IMR-90 (cell line): ENCODE measurements around the gene ABR. TPM values are rescaled to one million over a fixed set of nuclear protein-coding genes. Genes with fewer than 3 reads are reported as not detected.

Source experiments
- ATAC-seq: fragments of 200-7000 bp; cut with Tn5 transposase; 2 replicates; pipeline ENCODE4 v1.9.1; 2020; ENCODE audit warnings: low read depth, mild to moderate bottlenecking, moderate library complexity
- BruUV-seq: library from RNA; stranded (reverse); fragments of 400-500 nt; replicated peaks from 2 replicates; lab custom pipeline; 2021; lab: Mats Ljungman, UMichigan
- CTCF ChIA-PET: fragments of 300-600 bp; formaldehyde crosslinking; extraction: SDS; loops from one replicate; lab custom pipeline; 2021; ENCODE audit warnings: antibody characterized with exemption; lab: Yijun Ruan, JAX
- POLR2A ChIA-PET: fragments of 300-600 bp; sonication (Branson Sonifier 250); formaldehyde crosslinking; loops from one replicate; lab custom pipeline; 2022; ENCODE audit warnings: antibody characterized with exemption; ENCODE audit not compliant: unreplicated experiment; lab: Charles Lee
- DNase-seq: peaks from one replicate; pipeline ENCODE4 v3.0.0; 2013
- H2AFZ ChIP-seq: replicated peaks from 2 replicates; pipeline ENCODE3; 2013; ENCODE audit warnings: low read length, mild to moderate bottlenecking; ENCODE audit not compliant: poor library complexity
- H2AK5ac ChIP-seq: 2 replicates; pipeline ENCODE4 v1.6.1; 2013; ENCODE audit warnings: low read depth, low read length, inconsistent platforms
- H2AK9ac ChIP-seq: replicated peaks from 2 replicates; pipeline ENCODE3; 2013; ENCODE audit warnings: mild to moderate bottlenecking, low read depth, low read length, moderate library complexity; ENCODE audit not compliant: poor library complexity
- H2BK120ac ChIP-seq: 2 replicates; pipeline ENCODE4 v1.6.1; 2013; ENCODE audit warnings: low read depth, low read length, inconsistent platforms
- H2BK15ac ChIP-seq: 3 replicates; pipeline ENCODE4 v1.6.1; 2013; ENCODE audit warnings: low read depth, low read length, inconsistent platforms
- H2BK20ac ChIP-seq: 2 replicates; pipeline ENCODE4 v1.6.1; 2013; ENCODE audit warnings: low read depth, mild to moderate bottlenecking, inconsistent platforms, low read length, moderate library complexity
- H2BK5ac ChIP-seq: 2 replicates; pipeline ENCODE4 v1.6.1; 2013; ENCODE audit warnings: mild to moderate bottlenecking, low read depth, low read length, inconsistent platforms; ENCODE audit not compliant: poor library complexity, severe bottlenecking
- H3K14ac ChIP-seq: replicated peaks from 2 replicates; pipeline ENCODE4 v1.6.1; 2013; ENCODE audit warnings: low read depth, low read length, inconsistent platforms
- H3K18ac ChIP-seq: 2 replicates; pipeline ENCODE4 v1.6.1; 2013; ENCODE audit warnings: low read depth, low read length, control low read depth
- H3K23ac ChIP-seq: 2 replicates; pipeline ENCODE4 v1.6.1; 2013; ENCODE audit warnings: low read depth, low read length, inconsistent platforms
- H3K27ac ChIP-seq: 2 replicates; pipeline ENCODE4 v1.5.1; 2013; ENCODE audit warnings: mild to moderate bottlenecking, control low read depth, low read length; ENCODE audit not compliant: insufficient read depth
- H3K27me3 ChIP-seq: 2 replicates; pipeline ENCODE4 v1.6.1; 2013; ENCODE audit warnings: low read length; ENCODE audit not compliant: control insufficient read depth, insufficient read depth
- H3K36me3 ChIP-seq: 2 replicates; pipeline ENCODE4 v1.6.1; 2013; ENCODE audit warnings: low read length, mixed read lengths; ENCODE audit not compliant: control insufficient read depth, insufficient read depth
- H3K4ac ChIP-seq: 2 replicates; pipeline ENCODE4 v1.6.1; 2013; ENCODE audit warnings: low read depth, low read length, inconsistent platforms
- H3K4me1 ChIP-seq: 2 replicates; pipeline ENCODE4 v1.6.1; 2013; ENCODE audit warnings: low read length, mixed read lengths; ENCODE audit not compliant: control insufficient read depth, insufficient read depth
- H3K4me2 ChIP-seq: 2 replicates; pipeline ENCODE4 v1.6.1; 2013; ENCODE audit warnings: low read depth, mild to moderate bottlenecking, control low read depth, low read length, moderate library complexity
- H3K4me3 ChIP-seq: 2 replicates; pipeline ENCODE4 v1.5.1; 2013; ENCODE audit warnings: low read depth, mild to moderate bottlenecking, control low read depth, low read length, moderate library complexity; ENCODE audit not compliant: insufficient read depth
- H3K56ac ChIP-seq: 2 replicates; pipeline ENCODE4 v1.6.1; 2013; ENCODE audit warnings: low read length, inconsistent platforms; ENCODE audit not compliant: insufficient read depth; ENCODE audit errors: extremely low read depth
- H3K79me1 ChIP-seq, 2 experiments: 2 replicates each; pipeline ENCODE4 v1.6.1; 2013; ENCODE audit warnings: low read length in 2 of 2, inconsistent platforms in 1 of 2, low read depth in 1 of 2
- H3K9ac ChIP-seq: 2 replicates; pipeline ENCODE4 v1.6.1; 2013; ENCODE audit warnings: low read depth, low read length, control low read depth
- H3K9me1 ChIP-seq: 2 replicates; pipeline ENCODE4 v1.6.1; 2013; ENCODE audit warnings: low read length, inconsistent platforms; ENCODE audit not compliant: insufficient read depth
- H3K9me3 ChIP-seq: 2 replicates; pipeline ENCODE4 v1.6.1; 2013; ENCODE audit warnings: low read length; ENCODE audit not compliant: control insufficient read depth, insufficient read depth
- H4K20me1 ChIP-seq: 2 replicates; pipeline ENCODE4 v1.6.1; 2013; ENCODE audit warnings: low read length, inconsistent platforms; ENCODE audit not compliant: insufficient read depth
- H4K5ac ChIP-seq: 2 replicates; pipeline ENCODE4 v1.6.1; 2013; ENCODE audit warnings: mild to moderate bottlenecking, low read depth, low read length, control low read depth
- H4K8ac ChIP-seq, 2 experiments: 2 replicates each; pipeline ENCODE4 v1.6.1; 2013; ENCODE audit warnings: low read depth in 2 of 2, low read length in 2 of 2, control low read depth in 1 of 2, inconsistent platforms in 1 of 2
- H4K91ac ChIP-seq: 2 replicates; pipeline ENCODE4 v1.6.1; 2013; ENCODE audit warnings: low read depth, low read length, inconsistent platforms; ENCODE audit not compliant: insufficient read depth
- CEBPB ChIP-seq: IDR thresholded peaks from 2 replicates; pipeline ENCODE4 v1.6.1; 2012; ENCODE audit warnings: low read depth, low read length, improper control_type of control experiment
- CHD1 ChIP-seq: IDR thresholded peaks from 2 replicates; pipeline ENCODE4 v1.6.1; 2012; ENCODE audit warnings: low read depth, low read length, improper control_type of control experiment
- FOS ChIP-seq: fragments of 150-350 bp; IDR thresholded peaks from 2 replicates; pipeline ENCODE4 v1.6.1; 2016; ENCODE audit warnings: low read depth, low read length
- MAFK ChIP-seq: IDR thresholded peaks from 2 replicates; pipeline ENCODE4 v1.6.1; 2012; ENCODE audit warnings: low read depth, low read length, improper control_type of control experiment
- MAZ ChIP-seq: IDR thresholded peaks from 2 replicates; pipeline ENCODE4 v1.6.1; 2012; ENCODE audit warnings: low read depth, mild to moderate bottlenecking, low read length, improper control_type of control experiment, moderate library complexity, borderline replicate concordance
- MXI1 ChIP-seq: IDR thresholded peaks from 2 replicates; pipeline ENCODE4 v1.6.1; 2012; ENCODE audit warnings: low read depth, mild to moderate bottlenecking, low read length, moderate library complexity, borderline replicate concordance
- NFE2L2 ChIP-seq: fragments of 150-350 bp; IDR thresholded peaks from 2 replicates; pipeline ENCODE4 v1.6.1; 2016; ENCODE audit warnings: low read depth, mild to moderate bottlenecking, low read length
- POLR2A ChIP-seq: IDR thresholded peaks from 2 replicates; pipeline ENCODE4 v1.6.1; 2012; ENCODE audit warnings: mild to moderate bottlenecking, low read depth, low read length
- RAD21 ChIP-seq: IDR thresholded peaks from 2 replicates; pipeline ENCODE4 v1.6.1; 2012; ENCODE audit warnings: low read length, improper control_type of control experiment
- RCOR1 ChIP-seq: IDR thresholded peaks from 2 replicates; pipeline ENCODE4 v1.6.1; 2012; ENCODE audit warnings: mild to moderate bottlenecking, low read length, improper control_type of control experiment; ENCODE audit not compliant: insufficient replicate concordance
- RFX5 ChIP-seq: IDR thresholded peaks from 2 replicates; pipeline ENCODE4 v1.8.0; 2012; ENCODE audit warnings: low read depth, mild to moderate bottlenecking, low read length, moderate library complexity
- SMC3 ChIP-seq: fragments of 150-350 bp; IDR thresholded peaks from 2 replicates; pipeline ENCODE4 v1.6.1; 2016; ENCODE audit warnings: low read depth, mild to moderate bottlenecking, antibody characterized with exemption, low read length, moderate library complexity
- WGBS, 2 experiments: methylation state at CpG; one replicate each; pipeline versions ENCODE4 v1.1.5 to v1.1.7; 2013; ENCODE audit warnings: missing lambda C conversion rate in 2 of 2; ENCODE audit not compliant: insufficient read length in 1 of 2; ENCODE audit errors: extremely low coverage in 2 of 2; 5-methylcytosine and 5-hydroxymethylcytosine counted together
- dilution Hi-C: fragments of 300-500 bp; cut with HindIII; formaldehyde crosslinking; loops from one replicate; pipeline ENCODE4 v1.14.3; 2018; ENCODE audit warnings: low sequenced_read_pairs; ENCODE audit not compliant: unreplicated experiment
- in situ Hi-C: fragments of 300-500 bp; cut with MboI; formaldehyde crosslinking; loops from 3 replicates; pipeline ENCODE4 v1.14.3; 2019; ENCODE audit warnings: low sequenced_read_pairs, inconsistent platforms, mixed read lengths
- intact Hi-C: fragments of 100-400 bp; cut with micrococcal nuclease; formaldehyde crosslinking; loops from 2 replicates; pipeline ENCODE4 v1.10.0; 2022
- polyA plus RNA-seq, 3 experiments: library from polyadenylated mRNA; depleted of rRNA; stranded (reverse); fragments of >200 nt; gene quantifications; 2 replicates each; pipeline ENCODE4 v1.2.3, GENCODE V29; 2012; ENCODE audit warnings: low replicate concordance in 1 of 3
- total RNA-seq: library from RNA; depleted of rRNA; stranded (reverse); fragments of >200 nt; gene quantifications from 2 replicates; pipeline ENCODE4 v1.2.3, GENCODE V29; 2012
- TF ChIP-seq, protein P1 (sequence below): fragments of 150-350 bp; IDR thresholded peaks from 2 replicates; pipeline ENCODE4 v1.6.1; 2017; ENCODE audit warnings: mild to moderate bottlenecking, antibody characterized with exemption, low read length, low read depth
- TF ChIP-seq, protein P2 (sequence below): conservative IDR thresholded peaks from 2 replicates; pipeline ENCODE4 v1.5.1; 2012; ENCODE audit warnings: mild to moderate bottlenecking, low read depth, low read length, improper control_type of control experiment
- TF ChIP-seq, protein P3 (sequence below): fragments of 150-350 bp; IDR thresholded peaks from 2 replicates; pipeline ENCODE4 v1.6.1; 2016; ENCODE audit warnings: low read depth, mild to moderate bottlenecking, low read length, moderate library complexity, borderline replicate concordance

Gene ABR
- total and polyA plus RNA-seq, 2 of the 4 experiments (the other 2 are of a cell fraction): 28.3 to 79.7 TPM

DNA sequence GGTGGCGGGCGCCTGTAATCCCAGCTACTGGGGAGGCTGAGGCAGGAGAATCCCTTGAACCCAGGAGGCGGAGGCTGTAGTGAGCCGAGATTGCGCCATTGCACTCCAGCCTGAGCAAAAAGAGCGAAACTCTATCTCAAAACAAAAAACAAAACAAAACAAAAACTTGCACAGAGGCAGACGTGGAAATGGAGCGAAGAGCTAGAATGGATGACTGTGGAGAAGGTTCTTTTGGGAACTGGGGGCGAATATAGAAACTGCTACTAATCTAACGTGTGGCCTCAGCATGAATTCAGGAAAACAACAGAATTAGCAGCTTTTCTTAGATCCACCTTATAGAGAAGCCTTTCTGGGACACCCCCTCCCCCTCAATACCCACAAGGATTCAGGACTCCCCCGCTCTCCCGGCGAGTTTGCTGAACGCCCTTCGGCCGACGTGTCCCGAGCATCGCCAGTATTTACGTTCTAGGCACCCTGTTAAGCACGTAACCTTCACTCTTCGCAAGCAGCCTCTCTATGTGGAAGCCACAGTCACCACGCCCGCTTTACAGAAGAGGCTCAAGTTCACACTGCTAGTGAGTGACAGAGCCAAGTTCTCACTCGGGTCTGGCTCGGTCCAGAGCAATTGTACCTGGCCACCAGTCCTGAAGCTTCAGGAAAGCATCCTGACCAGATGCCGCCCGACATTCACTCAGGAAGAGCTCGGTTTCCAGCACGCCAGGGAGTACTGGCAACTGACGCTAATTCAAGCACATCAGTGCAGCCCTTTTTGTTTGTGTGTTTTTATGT is 13.3 kb upstream of the ABR start:
- DNase-seq: no peak
- no TSS peak for BruUV-seq
- TF ChIP-seq RFX5: no peak
- TF ChIP-seq RCOR1: no peak
- TF ChIP-seq RAD21: no peak
- TF ChIP-seq, protein P1, sequence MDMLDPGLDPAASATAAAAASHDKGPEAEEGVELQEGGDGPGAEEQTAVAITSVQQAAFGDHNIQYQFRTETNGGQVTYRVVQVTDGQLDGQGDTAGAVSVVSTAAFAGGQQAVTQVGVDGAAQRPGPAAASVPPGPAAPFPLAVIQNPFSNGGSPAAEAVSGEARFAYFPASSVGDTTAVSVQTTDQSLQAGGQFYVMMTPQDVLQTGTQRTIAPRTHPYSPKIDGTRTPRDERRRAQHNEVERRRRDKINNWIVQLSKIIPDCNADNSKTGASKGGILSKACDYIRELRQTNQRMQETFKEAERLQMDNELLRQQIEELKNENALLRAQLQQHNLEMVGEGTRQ: no peak
- TF ChIP-seq MAFK: no peak
- TF ChIP-seq SMC3: no peak
- no peak for TF ChIP-seq CHD1
- TF ChIP-seq, protein P2, sequence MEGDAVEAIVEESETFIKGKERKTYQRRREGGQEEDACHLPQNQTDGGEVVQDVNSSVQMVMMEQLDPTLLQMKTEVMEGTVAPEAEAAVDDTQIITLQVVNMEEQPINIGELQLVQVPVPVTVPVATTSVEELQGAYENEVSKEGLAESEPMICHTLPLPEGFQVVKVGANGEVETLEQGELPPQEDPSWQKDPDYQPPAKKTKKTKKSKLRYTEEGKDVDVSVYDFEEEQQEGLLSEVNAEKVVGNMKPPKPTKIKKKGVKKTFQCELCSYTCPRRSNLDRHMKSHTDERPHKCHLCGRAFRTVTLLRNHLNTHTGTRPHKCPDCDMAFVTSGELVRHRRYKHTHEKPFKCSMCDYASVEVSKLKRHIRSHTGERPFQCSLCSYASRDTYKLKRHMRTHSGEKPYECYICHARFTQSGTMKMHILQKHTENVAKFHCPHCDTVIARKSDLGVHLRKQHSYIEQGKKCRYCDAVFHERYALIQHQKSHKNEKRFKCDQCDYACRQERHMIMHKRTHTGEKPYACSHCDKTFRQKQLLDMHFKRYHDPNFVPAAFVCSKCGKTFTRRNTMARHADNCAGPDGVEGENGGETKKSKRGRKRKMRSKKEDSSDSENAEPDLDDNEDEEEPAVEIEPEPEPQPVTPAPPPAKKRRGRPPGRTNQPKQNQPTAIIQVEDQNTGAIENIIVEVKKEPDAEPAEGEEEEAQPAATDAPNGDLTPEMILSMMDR: no peak
- TF ChIP-seq, protein P3, sequence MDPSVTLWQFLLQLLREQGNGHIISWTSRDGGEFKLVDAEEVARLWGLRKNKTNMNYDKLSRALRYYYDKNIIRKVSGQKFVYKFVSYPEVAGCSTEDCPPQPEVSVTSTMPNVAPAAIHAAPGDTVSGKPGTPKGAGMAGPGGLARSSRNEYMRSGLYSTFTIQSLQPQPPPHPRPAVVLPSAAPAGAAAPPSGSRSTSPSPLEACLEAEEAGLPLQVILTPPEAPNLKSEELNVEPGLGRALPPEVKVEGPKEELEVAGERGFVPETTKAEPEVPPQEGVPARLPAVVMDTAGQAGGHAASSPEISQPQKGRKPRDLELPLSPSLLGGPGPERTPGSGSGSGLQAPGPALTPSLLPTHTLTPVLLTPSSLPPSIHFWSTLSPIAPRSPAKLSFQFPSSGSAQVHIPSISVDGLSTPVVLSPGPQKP: no peak
- TF ChIP-seq CEBPB: no peak
- no peak for TF ChIP-seq POLR2A
- no peak for TF ChIP-seq NFE2L2
- no peak for TF ChIP-seq MXI1
- TF ChIP-seq FOS: no peak
- TF ChIP-seq MAZ: no peak

More for the DNA sequence above, 13.3 kb upstream of the ABR start:
- dilution Hi-C loops (no loop called here), in situ Hi-C loops (no loop called here), intact Hi-C loops (no loop called here)
- ChIA-PET POLR2A (no interaction called here), CTCF (no interaction called here)
- H3K4me2 ChIP-seq: no peak overlapping the region
- H2BK120ac ChIP-seq: no peak overlapping the region
- 66% methylated on average over 16 of the region's 31 CpGs; no CpG with 5 or more reads in 1 of the 2 experiments for WGBS, 2 experiments
- no peak overlapping the region for H3K4me3 ChIP-seq
- 0 out of 2 replicates have a peak, but pooled peaks cover 2% of the 10 kb centered on the region for H4K20me1 ChIP-seq
- H2BK15ac ChIP-seq: no peak overlapping the region
- H3K9me3 ChIP-seq: no peaks in the 10 kb centered on the region
- H3K4ac ChIP-seq: no peak overlapping the region
- no peak overlapping the region for H3K18ac ChIP-seq
- no peak overlapping the region for H3K23ac ChIP-seq
- no peak overlapping the region for H4K91ac ChIP-seq
- peaks cover 7% of the 10 kb centered on the region; the same call in 1 of the 2 replicates for H3K4me1 ChIP-seq
- no peak overlapping the region for H4K5ac ChIP-seq
- H3K27ac ChIP-seq: no peak overlapping the region
- no peak overlapping the region for H3K14ac ChIP-seq
- no peak overlapping the region for H3K56ac ChIP-seq
- peak overlapping the region; percentile 21 for H2AFZ ChIP-seq
- H3K79me1 ChIP-seq: no peaks in the 10 kb centered on the region
- H4K8ac ChIP-seq: no peak overlapping the region
- ATAC-seq: no peak
- H2AK5ac ChIP-seq: no peak overlapping the region
- H2BK5ac ChIP-seq: no peak overlapping the region
- H3K27me3 ChIP-seq: peaks cover 26% of the 10 kb centered on the region
- H2AK9ac ChIP-seq: no peak overlapping the region
- H3K9me1 ChIP-seq: no peaks in the 10 kb centered on the region
- H3K36me3 ChIP-seq: no peaks in the 10 kb centered on the region
- no peak overlapping the region for H2BK20ac ChIP-seq
- no peak overlapping the region for H3K9ac ChIP-seq
